HCT116 (cell line): ENCODE data around the gene CELSR3. TPM values are rescaled to one million over a fixed set of nuclear protein-coding genes. Genes with fewer than 3 reads are reported as not detected.

Experiments
- ATAC-seq: fragments of 200-7000 bp; cut with Tn5 transposase; 2 replicates; pipeline ENCODE4 v1.9.1; 2020; ENCODE audit warnings: mild to moderate bottlenecking, moderate library complexity
- BruUV-seq: library from RNA; stranded (reverse); fragments of 400-500 nt; replicated peaks from 2 replicates; lab custom pipeline; 2021; lab: Mats Ljungman, UMichigan
- CTCF ChIA-PET: fragments of 300-600 bp; sonication (Branson Sonifier 250); formaldehyde crosslinking; loops from one replicate; lab custom pipeline; 2021; ENCODE audit warnings: antibody characterized with exemption; lab: Charles Lee
- POLR2A ChIA-PET: fragments of 300-600, 350-600 bp; sonication (Branson Sonifier 250); formaldehyde crosslinking; loops from one replicate; lab custom pipeline; 2021; ENCODE audit warnings: antibody characterized with exemption; lab: Charles Lee
- RAD21 ChIA-PET, 2 experiments: fragments of 300-600 bp; sonication (Branson Sonifier 250); formaldehyde crosslinking; loops; one replicate each; lab custom pipeline; 2023; ENCODE audit warnings: low total read pairs in 2 of 2; ENCODE audit not compliant: uncharacterized antibody in 2 of 2, unreplicated experiment in 2 of 2, low non-redundant PET in 1 of 2; lab: Charles Lee
- DNase-seq: peaks from one replicate; pipeline ENCODE4 v3.0.0-alpha.2; 2010; ENCODE audit warnings: low read depth, low spot score
- H2AFZ ChIP-seq: fragments of 200-600 bp; shearing (Covaris generic), sonication (generic); 2 replicates; pipeline ENCODE4 v1.6.1; 2017; ENCODE audit warnings: low read depth, mixed run types, mixed read lengths, antibody characterized with exemption, low read length; ENCODE audit not compliant: poor library complexity, severe bottlenecking
- H3K27ac ChIP-seq: 2 replicates; pipeline ENCODE4 v1.5.1; 2012; ENCODE audit warnings: low read depth, low read length
- H3K27me3 ChIP-seq: fragments of 200-600 bp; sonication (generic); 2 replicates; pipeline ENCODE4 v1.6.1; 2016; ENCODE audit warnings: mixed run types, low read length, mixed read lengths; ENCODE audit not compliant: insufficient read depth
- H3K36me3 ChIP-seq, 2 experiments: fragments of 200-500 bp in 1 of 2; fragments of 200-600 bp in 1 of 2; sonication (Bioruptor generic) in 1 of 2; sonication (generic) in 1 of 2; 2 replicates each; pipeline versions ENCODE4 v1.5.1 to v1.6.1; 2014 to 2016; ENCODE audit warnings: low read length in 2 of 2, inconsistent platforms in 1 of 2, mixed read lengths in 1 of 2, mixed run types in 1 of 2; ENCODE audit not compliant: insufficient read depth in 2 of 2, control insufficient read depth in 1 of 2
- H3K4me1 ChIP-seq, 2 experiments: fragments of 200-600 bp in 1 of 2; sonication (generic) in 1 of 2; 2 replicates each; pipeline versions ENCODE4 v1.5.1 to v1.6.1; 2012 to 2017; ENCODE audit warnings: low read length in 2 of 2, inconsistent platforms in 1 of 2, mild to moderate bottlenecking in 1 of 2, mixed read lengths in 1 of 2, mixed run types in 1 of 2, moderate library complexity in 1 of 2; ENCODE audit not compliant: insufficient read depth in 2 of 2, control insufficient read depth in 1 of 2
- H3K4me2 ChIP-seq: fragments of 200-600 bp; sonication (generic); 2 replicates; pipeline ENCODE4 v1.6.1; 2017; ENCODE audit warnings: mixed run types, low read length, mixed read lengths
- H3K4me3 ChIP-seq, 2 experiments: fragments of 200-600 bp in 1 of 2; sonication (generic) in 1 of 2; replicated peaks in 1 of 2; 2 replicates each; pipeline ENCODE4 v1.5.1; 2011 to 2016; ENCODE audit warnings: low read length in 2 of 2, control low read depth in 1 of 2, low read depth in 1 of 2, mild to moderate bottlenecking in 1 of 2, mixed read lengths in 1 of 2, mixed run types in 1 of 2
- H3K79me2 ChIP-seq: fragments of 200-600 bp; sonication (generic); 2 replicates; pipeline ENCODE4 v1.6.1; 2017; ENCODE audit warnings: mild to moderate bottlenecking, mixed run types, low read length, moderate library complexity, mixed read lengths; ENCODE audit not compliant: insufficient read depth
- H3K9ac ChIP-seq: fragments of 200-600 bp; sonication (generic); 2 replicates; pipeline ENCODE4 v1.6.1; 2016; ENCODE audit warnings: low read length, mixed read lengths
- H3K9me2 ChIP-seq: fragments of 200-600 bp; sonication (generic), shearing (Covaris generic); 2 replicates; pipeline ENCODE4 v1.6.1; 2017; ENCODE audit warnings: mixed run types, mild to moderate bottlenecking, moderate library complexity; ENCODE audit not compliant: insufficient read depth
- H3K9me3 ChIP-seq, 2 experiments: fragments of 200-500 bp in 1 of 2; fragments of 200-600 bp in 1 of 2; sonication (Bioruptor generic) in 1 of 2; sonication (generic) in 1 of 2; 2 replicates each; pipeline ENCODE4 v1.6.1; 2014 to 2017; ENCODE audit warnings: low read length in 2 of 2, mixed read lengths in 2 of 2, inconsistent platforms in 1 of 2, low read depth in 1 of 2, mild to moderate bottlenecking in 1 of 2, mixed run types in 1 of 2, moderate library complexity in 1 of 2; ENCODE audit not compliant: control insufficient read depth in 1 of 2, insufficient read depth in 1 of 2
- H4K20me1 ChIP-seq: fragments of 200-600 bp; sonication (generic), shearing (Covaris generic); 2 replicates; pipeline ENCODE4 v1.6.1; 2017; ENCODE audit warnings: mixed run types, mild to moderate bottlenecking, moderate library complexity; ENCODE audit not compliant: insufficient read depth
- FOSL1 ChIP-seq: IDR thresholded peaks from 2 replicates; pipeline ENCODE4 v1.6.1; 2012; ENCODE audit warnings: low read depth
- POLR2AphosphoS5 ChIP-seq: IDR thresholded peaks from 2 replicates; pipeline ENCODE4 v1.6.1; 2011; ENCODE audit warnings: mild to moderate bottlenecking, low read depth, low read length, moderate library complexity
- SIN3A ChIP-seq: IDR thresholded peaks from 2 replicates; pipeline ENCODE4 v1.6.1; 2012; ENCODE audit warnings: low read depth
- intact Hi-C: fragments of 100-400 bp; cut with micrococcal nuclease; formaldehyde crosslinking; loops from 2 replicates; pipeline ENCODE4 v1.10.0; 2022
- total RNA-seq: library from RNA; stranded (reverse); gene quantifications from one replicate; pipeline ENCODE4 v1.2.1, GENCODE V29; 2021; ENCODE audit not compliant: unreplicated experiment
- TF ChIP-seq, protein P1 (sequence below): IDR thresholded peaks from 2 replicates; pipeline ENCODE4 v1.6.1; 2011; ENCODE audit warnings: mild to moderate bottlenecking, low read length, moderate library complexity; ENCODE audit not compliant: insufficient replicate concordance; ENCODE audit errors: extremely low read depth

The CELSR3 gene
- total RNA-seq, 1 experiment from 2014 or later = 7.8 TPM

DNA sequence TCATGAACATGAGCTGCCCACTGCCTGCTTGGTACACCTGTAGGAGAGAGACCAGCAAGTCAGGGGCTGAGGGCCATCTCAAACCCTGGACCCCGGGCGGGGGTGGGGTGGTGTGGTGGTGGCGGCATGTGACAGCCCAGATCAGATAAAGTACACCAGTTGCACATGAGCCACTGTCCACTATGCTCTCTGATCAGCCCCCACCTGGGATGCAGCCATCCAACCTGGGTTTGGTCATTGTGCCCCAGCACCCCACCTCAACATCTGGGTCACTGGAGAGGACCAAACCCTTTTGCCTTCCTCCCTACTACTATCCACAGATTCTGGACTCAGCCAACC, 26.0 kb upstream of the CELSR3 start:
- no peak overlapping the region for H3K27ac ChIP-seq
- peaks cover 7 to 12% of the 10 kb centered on the region in 2 experiments for H3K4me1 ChIP-seq
- 0 out of 2 replicates have a peak, but pooled peaks have one; percentile 13 for TF ChIP-seq POLR2AphosphoS5
- TF ChIP-seq SIN3A = no peak
- H3K27me3 ChIP-seq = no peaks in the 10 kb centered on the region
- BruUV-seq = no TSS peak
- intact Hi-C loops = loop anchor here (5.0 kb wide), 1 partner anchor 264 kb away; no protein-coding TSS in a partner anchor
- no peaks in the 10 kb centered on the region for H3K9me3 ChIP-seq
- no peak overlapping the region for H3K4me2 ChIP-seq
- H4K20me1 ChIP-seq = no peaks in the 10 kb centered on the region
- H3K9me2 ChIP-seq = no peaks in the 10 kb centered on the region
- DNase-seq (no peak), ATAC-seq (no peak)
- peaks cover 46% of the 10 kb centered on the region for H3K79me2 ChIP-seq
- no peak overlapping the region for H3K9ac ChIP-seq
- no peak overlapping the region for H2AFZ ChIP-seq
- H3K4me3 ChIP-seq = no peak overlapping the region
- ChIA-PET POLR2A (no interaction called here), RAD21 (no interaction called here), CTCF (interaction anchor here (1.5 to 1.6 kb wide), 2 partner anchors 8 to 288 kb away, joined by 3 to 4 read pairs; no protein-coding TSS in a partner anchor)
- peaks cover 37 to 55% of the 10 kb centered on the region in 2 experiments for H3K36me3 ChIP-seq

DNA sequence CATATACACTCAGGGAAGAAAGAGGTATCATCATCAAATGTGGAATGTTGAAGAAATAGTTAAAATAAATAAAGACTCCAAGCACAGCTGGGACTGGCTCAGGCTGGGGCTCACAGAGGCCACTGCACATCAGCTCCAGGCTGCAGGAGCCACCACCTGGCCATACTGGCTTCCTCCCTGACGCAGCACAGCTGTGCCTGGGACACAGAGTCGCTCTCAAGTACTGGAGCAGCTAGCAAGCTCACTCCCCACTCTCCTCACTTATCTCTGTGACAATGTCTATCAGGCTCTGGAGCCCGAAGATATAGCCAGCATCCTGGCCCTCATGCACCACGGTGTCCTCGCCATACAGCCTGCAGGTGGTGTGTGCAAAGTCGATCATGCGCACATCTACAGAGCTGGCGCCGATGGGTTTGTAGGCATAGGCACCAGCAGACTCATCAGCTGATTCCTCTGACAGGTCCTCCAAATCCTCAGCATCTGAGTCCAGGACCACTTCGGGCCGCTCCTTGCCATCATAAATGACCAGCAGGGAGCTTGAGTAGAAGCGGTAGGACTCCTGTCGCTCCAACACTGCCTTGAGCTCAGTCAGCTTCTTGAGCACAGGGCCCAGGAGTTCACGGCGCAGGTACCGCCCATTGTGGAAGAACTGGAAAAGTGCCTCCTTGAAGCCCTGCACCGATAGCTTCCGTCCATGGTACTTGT, 25.5 kb upstream of the CELSR3 start:
- Histone ChIP-seq H3K4me1 (peaks cover 12 to 17% of the 10 kb centered on the region in 2 experiments), H4K20me1 (no peaks in the 10 kb centered on the region), H3K4me2 (no peak overlapping the region), H3K36me3 (peaks cover 32 to 50% of the 10 kb centered on the region in 2 experiments), H3K9me3 (no peaks in the 10 kb centered on the region), H3K27ac (0 out of 2 replicates have a peak overlapping the region, but pooled peaks have one; percentile 8), H3K79me2 (peaks cover 46% of the 10 kb centered on the region), H3K27me3 (no peaks in the 10 kb centered on the region), H3K9ac (no peak overlapping the region), H3K4me3 (no peak overlapping the region), H3K9me2 (no peaks in the 10 kb centered on the region), H2AFZ (no peak overlapping the region)
- CTCF ChIA-PET = interaction anchor here (1.5 to 1.6 kb wide), 2 partner anchors 9 to 287 kb away, joined by 3 to 4 read pairs; no protein-coding TSS in a partner anchor
- POLR2A ChIA-PET = no interaction called here
- intact Hi-C loops = loop anchor here (5.0 kb wide), 1 partner anchor 264 kb away; no protein-coding TSS in a partner anchor
- no peak for TF ChIP-seq FOSL1
- TF ChIP-seq, protein P1, sequence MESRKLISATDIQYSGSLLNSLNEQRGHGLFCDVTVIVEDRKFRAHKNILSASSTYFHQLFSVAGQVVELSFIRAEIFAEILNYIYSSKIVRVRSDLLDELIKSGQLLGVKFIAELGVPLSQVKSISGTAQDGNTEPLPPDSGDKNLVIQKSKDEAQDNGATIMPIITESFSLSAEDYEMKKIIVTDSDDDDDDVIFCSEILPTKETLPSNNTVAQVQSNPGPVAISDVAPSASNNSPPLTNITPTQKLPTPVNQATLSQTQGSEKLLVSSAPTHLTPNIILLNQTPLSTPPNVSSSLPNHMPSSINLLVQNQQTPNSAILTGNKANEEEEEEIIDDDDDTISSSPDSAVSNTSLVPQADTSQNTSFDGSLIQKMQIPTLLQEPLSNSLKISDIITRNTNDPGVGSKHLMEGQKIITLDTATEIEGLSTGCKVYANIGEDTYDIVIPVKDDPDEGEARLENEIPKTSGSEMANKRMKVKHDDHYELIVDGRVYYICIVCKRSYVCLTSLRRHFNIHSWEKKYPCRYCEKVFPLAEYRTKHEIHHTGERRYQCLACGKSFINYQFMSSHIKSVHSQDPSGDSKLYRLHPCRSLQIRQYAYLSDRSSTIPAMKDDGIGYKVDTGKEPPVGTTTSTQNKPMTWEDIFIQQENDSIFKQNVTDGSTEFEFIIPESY = no peak
- no peak for DNase-seq
- no TSS peak for BruUV-seq
- RAD21 ChIA-PET = no interaction called here
- ATAC-seq = no peak
